Activated CD8-positive, alpha-beta T cell treated with anti-CD3 and anti-CD28 coated beads, Interleukin-2, amount 10 ng/mL, durations not matched to agents 7 days and 5 days (primary cell): ENCODE results near the gene PIP5KL1. TPM values are rescaled to one million over a fixed set of nuclear protein-coding genes. Genes with fewer than 3 reads are reported as not detected.

Experiments
- ATAC-seq: fragments of 150-1000 bp; cut with Tn5 transposase; one replicate; pipeline ENCODE4 v1.10.0; 2021; ENCODE audit warnings: moderate library complexity
- CTCF ChIA-PET: fragments of 350-600 bp; sonication (Branson Sonifier 250); formaldehyde crosslinking; loops from one replicate; lab custom pipeline; 2021; ENCODE audit warnings: antibody characterized with exemption; lab: Charles Lee
- POLR2A ChIA-PET: fragments of 350-600 bp; sonication (Branson Sonifier 250); formaldehyde crosslinking; loops from one replicate; lab custom pipeline; 2021; ENCODE audit warnings: antibody characterized with exemption; lab: Charles Lee
- DNase-seq: peaks from one replicate; pipeline ENCODE4 v3.0.0-alpha.2; 2020
- H3K27ac Mint-ChIP-seq: one replicate; pipeline ENCODE4 v1.8.0; 2021; ENCODE audit warnings: mild to moderate bottlenecking, mixed read lengths
- H3K27me3 Mint-ChIP-seq: one replicate; pipeline ENCODE4 v1.8.0; 2021; ENCODE audit warnings: low read depth, mixed read lengths
- H3K36me3 Mint-ChIP-seq: one replicate; pipeline ENCODE4 v1.8.0; 2021; ENCODE audit warnings: low read depth, mixed read lengths
- H3K4me1 Mint-ChIP-seq: one replicate; pipeline ENCODE4 v1.8.0; 2021; ENCODE audit warnings: low read depth, mixed read lengths
- H3K4me3 Mint-ChIP-seq: one replicate; pipeline ENCODE4 v1.8.0; 2021; ENCODE audit warnings: mild to moderate bottlenecking, mixed read lengths
- H3K9me3 Mint-ChIP-seq: one replicate; pipeline ENCODE4 v1.8.0; 2022; ENCODE audit warnings: mixed read lengths; ENCODE audit not compliant: insufficient read depth
- total RNA-seq, 2 experiments: library from RNA; stranded (reverse); gene quantifications; one replicate each; pipeline ENCODE4 v1.2.3, GENCODE V29; 2021

Gene PIP5KL1
- total RNA-seq, 2 experiments from 2014 or later, result 2.6 to 2.7 TPM

GRCh38 chr9:127912296-127912695, 18.3 kb downstream of the PIP5KL1 start:
- Mint-ChIP-seq H3K4me3 (no peak overlapping the region), H3K36me3 (peaks cover 45% of the 10 kb centered on the region), H3K27ac (peak overlapping the region; percentile 67), H3K4me1 (peaks cover 61% of the 10 kb centered on the region), H3K27me3 (no peaks in the 10 kb centered on the region), H3K9me3 (no peaks in the 10 kb centered on the region)
- ATAC-seq (no peak), DNase-seq (no peak)
- CTCF ChIA-PET, result interaction anchor here (0.9 to 1.4 kb wide), 3 partner anchors 9 to 177 kb away, joined by 3 to 6 read pairs (median 5); partner anchors contain the start of gene TOR2A
- POLR2A ChIA-PET, result interaction anchor here (6.7 kb wide), 1 partner anchor 8 kb away, joined by 81 read pairs; no protein-coding TSS in a partner anchor

GRCh38 chr9:127910613-127911205, 19.9 kb downstream of the PIP5KL1 start:
- no peak for ATAC-seq

GRCh38 chr9:127909839-127910273, 20.7 kb downstream of the PIP5KL1 start:
- ATAC-seq, result no peak
- peaks cover 53% of the 10 kb centered on the region for H3K36me3 Mint-ChIP-seq
- peaks cover 72% of the 10 kb centered on the region for H3K4me1 Mint-ChIP-seq
- H3K4me3 Mint-ChIP-seq, result no peak overlapping the region
- CTCF ChIA-PET, result interaction anchor here (1.0 to 2.0 kb wide), 8 partner anchors 10 to 143 kb away, joined by 3 to 6 read pairs (median 4); no protein-coding TSS in a partner anchor
- H3K27me3 Mint-ChIP-seq, result no peaks in the 10 kb centered on the region
- no peak for DNase-seq
- no peak overlapping the region for H3K27ac Mint-ChIP-seq
- no peaks in the 10 kb centered on the region for H3K9me3 Mint-ChIP-seq
- POLR2A ChIA-PET, result interaction anchor here (0.6 kb wide), 1 partner anchor 125 kb away, joined by 3 read pairs; no protein-coding TSS in a partner anchor

More at GRCh38 chr9:127910613-127911205, 19.9 kb downstream of the PIP5KL1 start:
- ChIA-PET POLR2A (interaction anchor here (0.6 kb wide), 1 partner anchor 126 kb away, joined by 3 read pairs; no protein-coding TSS in a partner anchor), CTCF (interaction anchor here (0.6 to 2.0 kb wide), 11 partner anchors 9 to 144 kb away, joined by 3 to 10 read pairs (median 4); partner anchors contain the start of gene CDK9)
- H3K36me3 Mint-ChIP-seq, result peaks cover 49% of the 10 kb centered on the region
- no peaks in the 10 kb centered on the region for H3K27me3 Mint-ChIP-seq
- H3K27ac Mint-ChIP-seq, result peak overlapping the region; percentile 76
- no peak overlapping the region for H3K4me3 Mint-ChIP-seq
- H3K4me1 Mint-ChIP-seq, result peaks cover 71% of the 10 kb centered on the region
- DNase-seq, result no peak
- H3K9me3 Mint-ChIP-seq, result no peaks in the 10 kb centered on the region

DNA sequence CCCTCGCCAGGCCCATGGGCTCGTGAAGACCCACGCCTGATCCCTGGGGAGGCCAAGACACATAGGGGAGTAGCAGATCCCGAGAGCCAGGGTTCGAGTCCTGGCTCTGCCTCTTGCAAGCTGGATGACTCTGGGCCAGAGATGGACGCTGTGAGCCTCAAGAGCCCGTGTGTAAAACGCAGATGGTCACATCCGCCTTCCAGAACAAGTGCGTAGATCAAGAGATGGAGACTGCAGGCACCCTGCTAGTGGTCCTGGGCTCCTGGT, 22.0 kb downstream of the PIP5KL1 start:
- ChIA-PET POLR2A (no interaction called here), CTCF (no interaction called here)
- no peaks in the 10 kb centered on the region for H3K9me3 Mint-ChIP-seq
- H3K36me3 Mint-ChIP-seq, result peaks cover 57% of the 10 kb centered on the region
- ATAC-seq, result no peak
- H3K4me1 Mint-ChIP-seq, result peaks cover 73% of the 10 kb centered on the region
- peak overlapping the region; percentile 11 for H3K27ac Mint-ChIP-seq
- H3K27me3 Mint-ChIP-seq, result no peaks in the 10 kb centered on the region
- no peak overlapping the region for H3K4me3 Mint-ChIP-seq
- no peak for DNase-seq

GRCh38 chr9:127907867-127908659, 22.5 kb downstream of the PIP5KL1 start:
- ChIA-PET POLR2A (no interaction called here), CTCF (interaction anchor here (0.7 to 5.4 kb wide), 2 partner anchors 8 to 210 kb away, joined by 3 to 34 read pairs; partner anchors contain the start of gene ST6GALNAC4)
- Mint-ChIP-seq H3K4me3 (no peak overlapping the region), H3K4me1 (peaks cover 75% of the 10 kb centered on the region), H3K36me3 (peaks cover 57% of the 10 kb centered on the region), H3K9me3 (no peaks in the 10 kb centered on the region), H3K27me3 (no peaks in the 10 kb centered on the region), H3K27ac (peak overlapping the region; percentile 51)
- ATAC-seq, result no peak
- DNase-seq, result no peak

GRCh38 chr9:127905788-127906191, 24.8 kb downstream of the PIP5KL1 start:
- H3K27ac Mint-ChIP-seq, result peak overlapping the region; percentile 100
- peak overlapping the region; percentile 92 for H3K4me3 Mint-ChIP-seq
- no peaks in the 10 kb centered on the region for H3K9me3 Mint-ChIP-seq
- ChIA-PET POLR2A (interaction anchor here (1.1 to 4.3 kb wide), 6 partner anchors 10 to 123 kb away, joined by 3 to 81 read pairs (median 4); partner anchors contain the start of genes CDK9 and ST6GALNAC4), CTCF (interaction anchor here (0.7 to 5.4 kb wide), 7 partner anchors 10 to 212 kb away, joined by 3 to 34 read pairs (median 3); partner anchors contain the start of genes ST6GALNAC4 and TOR2A)
- DNase-seq, result peak; percentile 69
- H3K27me3 Mint-ChIP-seq, result no peaks in the 10 kb centered on the region
- peak; percentile 52 for ATAC-seq
- peaks cover 38% of the 10 kb centered on the region for H3K36me3 Mint-ChIP-seq
- H3K4me1 Mint-ChIP-seq, result peaks cover 65% of the 10 kb centered on the region

DNA sequence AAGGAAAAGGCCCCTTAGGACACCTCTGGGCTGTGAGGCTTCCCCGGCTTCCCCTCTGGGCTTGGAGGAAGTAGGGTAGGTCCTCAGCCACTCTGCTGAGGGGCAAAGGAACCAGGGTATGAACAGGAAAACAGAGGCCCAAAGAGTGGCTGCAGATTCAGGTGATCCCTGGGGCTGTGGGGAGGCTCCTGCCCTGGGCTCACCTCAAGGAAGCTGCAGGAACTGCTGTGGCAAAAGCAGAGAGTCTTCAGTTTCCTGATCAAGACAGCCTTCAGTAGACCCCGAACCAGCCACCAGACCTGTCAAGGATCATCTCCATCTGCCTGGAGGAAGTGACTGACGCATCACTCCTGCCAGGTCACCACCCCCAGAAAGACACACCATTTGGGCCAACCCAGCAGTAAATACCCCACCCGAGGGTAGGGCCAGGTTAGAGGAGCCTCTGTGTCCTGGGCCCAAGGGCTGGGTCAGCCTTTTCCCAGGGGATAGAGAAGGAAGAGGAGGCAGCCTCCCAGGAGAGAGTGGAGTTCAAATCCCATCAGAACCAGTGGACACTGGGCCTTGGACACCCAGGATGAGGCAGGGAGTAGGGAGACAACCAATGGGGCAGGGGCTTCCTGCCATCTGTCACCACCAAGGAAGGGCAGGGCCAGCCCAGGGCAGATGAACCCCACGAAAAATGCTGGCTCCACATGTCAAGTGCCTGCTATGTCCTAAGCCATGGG, 25.4 kb downstream of the PIP5KL1 start:
- DNase-seq (peak; percentile 80), ATAC-seq (peak; percentile 51)
- Mint-ChIP-seq H3K4me3 (peak overlapping the region; percentile 92), H3K36me3 (peaks cover 32% of the 10 kb centered on the region), H3K27me3 (no peaks in the 10 kb centered on the region), H3K9me3 (no peaks in the 10 kb centered on the region), H3K4me1 (peaks cover 60% of the 10 kb centered on the region), H3K27ac (peak overlapping the region; percentile 100)
- POLR2A ChIA-PET, result interaction anchor here (1.0 to 4.3 kb wide), 5 partner anchors 10 to 122 kb away, joined by 3 to 81 read pairs (median 5); partner anchors contain the start of gene ST6GALNAC4
- CTCF ChIA-PET, result interaction anchor here (0.7 to 5.4 kb wide), 8 partner anchors 11 to 212 kb away, joined by 3 to 34 read pairs (median 4); partner anchors contain the start of genes ST6GALNAC4 and TOR2A

DNA sequence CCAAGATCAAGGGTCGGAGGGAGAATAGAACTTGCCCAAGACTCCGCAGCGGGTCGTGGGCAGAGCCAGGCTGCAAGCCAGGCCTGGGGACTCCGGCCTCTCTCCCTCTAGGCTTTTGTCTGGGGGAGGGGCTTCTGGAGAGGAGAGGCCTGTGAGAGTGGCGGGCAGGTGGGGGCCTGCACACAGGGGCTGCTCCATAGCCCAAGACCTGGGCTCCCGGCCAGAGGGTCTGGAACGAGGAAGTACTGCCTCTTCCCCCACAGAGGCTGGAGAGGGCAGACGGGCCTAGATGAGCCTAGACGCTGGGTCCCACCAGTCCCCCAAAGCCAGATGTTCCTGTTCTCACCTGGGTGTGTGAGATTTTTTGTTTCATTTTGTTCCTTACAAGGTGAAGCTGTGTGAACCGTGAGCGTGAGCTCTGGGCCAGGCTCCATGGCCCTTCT, 26.0 kb downstream of the PIP5KL1 start:
- H3K36me3 Mint-ChIP-seq, result peaks cover 34% of the 10 kb centered on the region
- CTCF ChIA-PET, result interaction anchor here (1.0 to 5.4 kb wide), 6 partner anchors 11 to 170 kb away, joined by 3 to 34 read pairs (median 4); partner anchors contain the start of genes CDK9, ST6GALNAC4 and TOR2A
- peak; percentile 6 for ATAC-seq
- POLR2A ChIA-PET, result interaction anchor here (1.0 to 4.3 kb wide), 4 partner anchors 11 to 111 kb away, joined by 3 to 81 read pairs (median 4); partner anchors contain the start of gene ST6GALNAC4
- no peak for DNase-seq
- H3K27me3 Mint-ChIP-seq, result no peaks in the 10 kb centered on the region
- peak overlapping the region; percentile 100 for H3K27ac Mint-ChIP-seq
- H3K4me3 Mint-ChIP-seq, result peak overlapping the region; percentile 92
- no peaks in the 10 kb centered on the region for H3K9me3 Mint-ChIP-seq
- peaks cover 63% of the 10 kb centered on the region for H3K4me1 Mint-ChIP-seq

GRCh38 chr9:127903557-127904475, 26.8 kb downstream of the PIP5KL1 start:
- CTCF ChIA-PET, result interaction anchor here (1.0 to 5.4 kb wide), 8 partner anchors 10 to 169 kb away, joined by 3 to 34 read pairs (median 3); partner anchors contain the start of genes CDK9, ST6GALNAC4 and TOR2A
- Mint-ChIP-seq H3K27ac (peak overlapping the region; percentile 100), H3K27me3 (no peaks in the 10 kb centered on the region), H3K9me3 (no peaks in the 10 kb centered on the region), H3K4me3 (peak overlapping the region; percentile 92), H3K4me1 (peaks cover 62% of the 10 kb centered on the region), H3K36me3 (peaks cover 34% of the 10 kb centered on the region)
- POLR2A ChIA-PET, result interaction anchor here (0.6 to 4.3 kb wide), 8 partner anchors 11 to 167 kb away, joined by 3 to 81 read pairs (median 4); partner anchors contain the start of genes PIP5KL1 and ST6GALNAC4
- DNase-seq, result peak; percentile 94
- peak; percentile 37 for ATAC-seq
